H9 (cell line): ENCODE data around the gene TMEM119. TPM values are rescaled to one million over a fixed set of nuclear protein-coding genes. Genes with fewer than 3 reads are reported as not detected.

ENCODE experiments used
- DNase-seq: peaks from one replicate; pipeline ENCODE4 v3.0.0-alpha.2; 2017
- H2AFZ ChIP-seq: one replicate; pipeline ENCODE4 v1.6.1; 2013; ENCODE audit warnings: mild to moderate bottlenecking, low read length, control low read depth, moderate library complexity
- H2AK5ac ChIP-seq: 2 replicates; pipeline ENCODE4 v1.6.1; 2013; ENCODE audit warnings: low read length, control low read depth, mixed read lengths; ENCODE audit not compliant: insufficient read length
- H2BK120ac ChIP-seq: one replicate; pipeline ENCODE4 v1.6.1; 2013; ENCODE audit warnings: low read depth, mild to moderate bottlenecking, low read length, control low read depth, inconsistent platforms; ENCODE audit not compliant: poor library complexity, severe bottlenecking
- H2BK12ac ChIP-seq: 2 replicates; pipeline ENCODE4 v1.6.1; 2013; ENCODE audit warnings: low read length, control low read depth, mixed read lengths, low read depth; ENCODE audit not compliant: insufficient read length
- H2BK15ac ChIP-seq: 2 replicates; pipeline ENCODE4 v1.6.1; 2013; ENCODE audit warnings: low read depth, low read length, control low read depth
- H2BK20ac ChIP-seq: one replicate; pipeline ENCODE4 v1.6.1; 2013; ENCODE audit warnings: low read depth, mild to moderate bottlenecking, low read length, control low read depth, inconsistent platforms; ENCODE audit not compliant: poor library complexity, severe bottlenecking
- H2BK5ac ChIP-seq: 2 replicates; pipeline ENCODE4 v1.6.1; 2013; ENCODE audit warnings: low read length, control low read depth, mixed read lengths; ENCODE audit not compliant: insufficient read length
- H3K14ac ChIP-seq: 2 replicates; pipeline ENCODE4 v1.6.1; 2013; ENCODE audit warnings: low read length, control low read depth; ENCODE audit not compliant: insufficient read depth
- H3K18ac ChIP-seq: 2 replicates; pipeline ENCODE4 v1.6.1; 2013; ENCODE audit warnings: low read depth, mild to moderate bottlenecking, mixed read lengths, low read length, control low read depth; ENCODE audit not compliant: insufficient read length
- H3K23ac ChIP-seq: 2 replicates; pipeline ENCODE4 v1.6.1; 2013; ENCODE audit warnings: low read length, control low read depth, mixed read lengths, low read depth; ENCODE audit not compliant: insufficient read length
- H3K23me2 ChIP-seq: 2 replicates; pipeline ENCODE4 v1.6.1; 2013; ENCODE audit warnings: low read depth, mild to moderate bottlenecking, mixed read lengths, low read length, control low read depth; ENCODE audit not compliant: insufficient read length, poor library complexity, severe bottlenecking
- H3K27ac ChIP-seq: 2 replicates; pipeline ENCODE4 v1.5.1; 2013; ENCODE audit warnings: low read length, control low read depth, mixed read lengths, low read depth; ENCODE audit not compliant: insufficient read length
- H3K27me3 ChIP-seq: 2 replicates; pipeline ENCODE4 v1.6.1; 2013; ENCODE audit warnings: low read length, control low read depth, inconsistent platforms; ENCODE audit not compliant: insufficient read depth
- H3K4ac ChIP-seq: 2 replicates; pipeline ENCODE4 v1.6.1; 2013; ENCODE audit warnings: low read depth, mild to moderate bottlenecking, control low read depth, inconsistent platforms, low read length, moderate library complexity
- H3K4me1 ChIP-seq: 2 replicates; pipeline ENCODE4 v1.6.1; 2013; ENCODE audit warnings: low read length, control low read depth, inconsistent platforms; ENCODE audit not compliant: insufficient read depth
- H3K4me2 ChIP-seq: 2 replicates; pipeline ENCODE4 v1.6.1; 2013; ENCODE audit warnings: low read length, control low read depth, mixed read lengths; ENCODE audit not compliant: insufficient read length, insufficient read depth
- H3K56ac ChIP-seq: 2 replicates; pipeline ENCODE4 v1.6.1; 2013; ENCODE audit warnings: low read depth, mild to moderate bottlenecking, mixed read lengths, low read length, control low read depth; ENCODE audit not compliant: insufficient read length
- H3K79me1 ChIP-seq: 2 replicates; pipeline ENCODE4 v1.6.1; 2013; ENCODE audit warnings: low read depth, mild to moderate bottlenecking, moderate library complexity, low read length, control low read depth, inconsistent platforms; ENCODE audit not compliant: insufficient read depth, poor library complexity, severe bottlenecking
- H3K79me2 ChIP-seq: 2 replicates; pipeline ENCODE4 v1.6.1; 2013; ENCODE audit warnings: low read length, control low read depth, inconsistent platforms; ENCODE audit not compliant: insufficient read depth
- H3K9ac ChIP-seq: 2 replicates; pipeline ENCODE4 v1.6.1; 2013; ENCODE audit warnings: low read length, control low read depth, mixed read lengths; ENCODE audit not compliant: insufficient read length; ENCODE audit errors: extremely low read depth
- H3K9me3 ChIP-seq: one replicate; pipeline ENCODE4 v1.6.1; 2013; ENCODE audit warnings: low read depth, low read length, inconsistent platforms; ENCODE audit not compliant: control insufficient read depth
- H3T11ph ChIP-seq: one replicate; pipeline ENCODE4 v1.6.1; 2013; ENCODE audit warnings: mild to moderate bottlenecking, low read length, control low read depth, inconsistent platforms
- H4K20me1 ChIP-seq: one replicate; pipeline ENCODE4 v1.6.1; 2013; ENCODE audit not compliant: control insufficient read depth, insufficient read length, insufficient read depth
- H4K5ac ChIP-seq: 2 replicates; pipeline ENCODE4 v1.6.1; 2013; ENCODE audit warnings: low read depth, mild to moderate bottlenecking, mixed read lengths, low read length, control low read depth; ENCODE audit not compliant: insufficient read length
- H4K8ac ChIP-seq: replicated peaks from 2 replicates; pipeline ENCODE4 v1.6.1; 2013; ENCODE audit warnings: low read length, control low read depth, mixed read lengths, low read depth; ENCODE audit not compliant: insufficient read length
- H4K91ac ChIP-seq: 2 replicates; pipeline ENCODE4 v1.6.1; 2013; ENCODE audit warnings: low read depth, mild to moderate bottlenecking, moderate library complexity, mixed read lengths, low read length, control low read depth; ENCODE audit not compliant: insufficient read length
- H3K27ac Mint-ChIP-seq, 3 experiments: 2 replicates in 2 of 3; 3 replicates in 1 of 3; pipeline ENCODE4 v1.8.0; 2020 to 2021; ENCODE audit warnings: mixed read lengths in 3 of 3, mild to moderate bottlenecking in 1 of 3, moderate library complexity in 1 of 3
- H3K27me3 Mint-ChIP-seq: 2 replicates; pipeline ENCODE4 v1.8.0; 2021; ENCODE audit warnings: low read depth, mild to moderate bottlenecking, moderate library complexity, mixed read lengths
- H3K36me3 Mint-ChIP-seq, 3 experiments: 2 replicates in 2 of 3; 3 replicates in 1 of 3; pipeline ENCODE4 v1.8.0; 2020 to 2021; ENCODE audit warnings: low read depth in 3 of 3, mixed read lengths in 3 of 3; ENCODE audit not compliant: insufficient read depth in 1 of 3
- H3K4me1 Mint-ChIP-seq, 2 experiments: 2 replicates each; pipeline ENCODE4 v1.8.0; 2020; ENCODE audit warnings: mixed read lengths in 2 of 2
- H3K4me3 Mint-ChIP-seq, 2 experiments: 2 replicates in 1 of 2; 3 replicates in 1 of 2; pipeline ENCODE4 v1.8.0; 2020 to 2021; ENCODE audit warnings: mild to moderate bottlenecking in 2 of 2, mixed read lengths in 2 of 2, moderate library complexity in 1 of 2
- H3K9me3 Mint-ChIP-seq, 2 experiments: 2 replicates in 1 of 2; 3 replicates in 1 of 2; pipeline ENCODE4 v1.8.0; 2020; ENCODE audit warnings: mild to moderate bottlenecking in 2 of 2, mixed read lengths in 2 of 2, moderate library complexity in 1 of 2
- CTCF ChIP-seq: fragments of 200-600 bp; sonication (generic); conservative IDR thresholded peaks from 3 replicates; pipeline ENCODE4 v1.8.0; 2021; ENCODE audit warnings: antibody characterized with exemption, mild to moderate bottlenecking
- WGBS: extraction: QIAGEN DNeasy Blood & Tissue Kit; methylation state at CpG from one replicate; pipeline ENCODE4 v1.1.7; 2013; ENCODE audit warnings: missing lambda C conversion rate, low lambda C conversion rate, mixed read lengths; ENCODE audit not compliant: insufficient read length; ENCODE audit errors: extremely low coverage; 5-methylcytosine and 5-hydroxymethylcytosine counted together
- total RNA-seq: library from RNA; stranded (reverse); gene quantifications from 2 replicates; pipeline ENCODE4 v1.2.1, GENCODE V29; 2021

The TMEM119 gene
- total RNA-seq, 1 experiment from 2014 or later, result not detected

GRCh38 chr12:108606492-108606891 is 8.6 kb upstream of the TMEM119 start:
- Histone ChIP-seq H3K4me1 (no peaks in the 10 kb centered on the region), H3K23ac (no peak overlapping the region), H2BK15ac (no peak overlapping the region), H2BK20ac (no peak overlapping the region), H4K8ac (no peak overlapping the region), H3K27ac (no peak overlapping the region), H3K23me2 (no peaks in the 10 kb centered on the region), H3T11ph (no peak overlapping the region), H4K20me1 (no peaks in the 10 kb centered on the region), H3K56ac (no peak overlapping the region), H3K4ac (no peak overlapping the region), H2BK12ac (no peak overlapping the region), H4K91ac (no peak overlapping the region), H2AK5ac (no peak overlapping the region), H3K14ac (no peak overlapping the region), H2AFZ (no peak overlapping the region), H2BK5ac (no peak overlapping the region), H3K4me2 (no peak overlapping the region), H3K9ac (no peak overlapping the region), H3K9me3 (no peaks in the 10 kb centered on the region), H3K79me2 (no peaks in the 10 kb centered on the region), H4K5ac (no peak overlapping the region), H3K18ac (peak overlapping the region; percentile 20), H3K27me3 (no peaks in the 10 kb centered on the region), H3K79me1 (no peaks in the 10 kb centered on the region), H2BK120ac (no peak overlapping the region)
- no peak for TF ChIP-seq CTCF
- Mint-ChIP-seq H3K27me3 (peaks cover 1% of the 10 kb centered on the region; the same call in 1 of the 2 replicates), H3K4me3 (no peak overlapping the region), H3K27ac (no peak overlapping the region), H3K4me1 (peaks cover 16 to 27% of the 10 kb centered on the region in 2 experiments), H3K36me3 (no peaks in the 10 kb centered on the region), H3K9me3 (no peaks in the 10 kb centered on the region; a peak in 1 of 5 replicates)
- no CpG with 5 or more reads among the region's 9 CpGs for WGBS
- no peak for DNase-seq
